ENCODE data around the gene BANF2. TPM values are rescaled to one million over a fixed set of nuclear protein-coding genes. Genes with fewer than 3 reads are reported as not detected.

BANF2 gene
- total RNA-seq, 2 donors from 2014 or later: not detected

DNA sequence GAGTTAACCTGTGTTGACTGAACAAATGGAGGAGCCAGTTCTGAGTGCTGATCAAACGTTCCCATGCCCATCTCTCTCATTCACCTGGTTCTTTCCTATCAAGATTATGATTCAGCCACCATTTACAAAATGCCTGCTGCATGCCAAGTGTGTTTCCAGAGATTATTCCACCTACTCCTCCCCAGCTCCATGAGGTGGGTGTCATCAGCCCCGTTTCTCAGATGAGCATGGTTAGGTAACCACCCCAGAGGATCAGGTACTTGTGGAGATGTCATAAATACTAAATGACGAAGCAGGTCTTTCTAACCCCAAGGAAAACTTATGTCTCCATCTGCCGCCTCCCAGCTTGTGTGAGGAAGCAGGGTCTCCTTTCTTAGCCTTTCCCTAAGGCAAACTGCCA is 2.1 kb downstream of the BANF2 start:
- no peak for DNase-seq
- H3K36me3 ChIP-seq (ENCODE audit: control insufficient read depth, insufficient read depth, low read length): no peaks in the 10 kb centered on the region
- H3K27me3 Mint-ChIP-seq (ENCODE audit: insufficient read depth): no peaks in the 10 kb centered on the region
- no peaks in the 10 kb centered on the region for H3K9me3 Mint-ChIP-seq
- no peaks in the 10 kb centered on the region for H3K9me3 ChIP-seq (ENCODE audit: control insufficient read depth, low read length)
- H3K27me3 ChIP-seq (ENCODE audit: control insufficient read depth, insufficient read depth, low read length, poor library complexity, severe bottlenecking): no peaks in the 10 kb centered on the region
- H3K27ac Mint-ChIP-seq: no peak overlapping the region
- no peaks in the 10 kb centered on the region for H3K4me1 ChIP-seq (ENCODE audit: control insufficient read depth, insufficient read depth, low read length)
- TF ChIP-seq, protein P1, sequence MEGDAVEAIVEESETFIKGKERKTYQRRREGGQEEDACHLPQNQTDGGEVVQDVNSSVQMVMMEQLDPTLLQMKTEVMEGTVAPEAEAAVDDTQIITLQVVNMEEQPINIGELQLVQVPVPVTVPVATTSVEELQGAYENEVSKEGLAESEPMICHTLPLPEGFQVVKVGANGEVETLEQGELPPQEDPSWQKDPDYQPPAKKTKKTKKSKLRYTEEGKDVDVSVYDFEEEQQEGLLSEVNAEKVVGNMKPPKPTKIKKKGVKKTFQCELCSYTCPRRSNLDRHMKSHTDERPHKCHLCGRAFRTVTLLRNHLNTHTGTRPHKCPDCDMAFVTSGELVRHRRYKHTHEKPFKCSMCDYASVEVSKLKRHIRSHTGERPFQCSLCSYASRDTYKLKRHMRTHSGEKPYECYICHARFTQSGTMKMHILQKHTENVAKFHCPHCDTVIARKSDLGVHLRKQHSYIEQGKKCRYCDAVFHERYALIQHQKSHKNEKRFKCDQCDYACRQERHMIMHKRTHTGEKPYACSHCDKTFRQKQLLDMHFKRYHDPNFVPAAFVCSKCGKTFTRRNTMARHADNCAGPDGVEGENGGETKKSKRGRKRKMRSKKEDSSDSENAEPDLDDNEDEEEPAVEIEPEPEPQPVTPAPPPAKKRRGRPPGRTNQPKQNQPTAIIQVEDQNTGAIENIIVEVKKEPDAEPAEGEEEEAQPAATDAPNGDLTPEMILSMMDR (conservative IDR thresholded peaks at IDR 0.05): no peak
- H3K4me1 Mint-ChIP-seq: no peaks in the 10 kb centered on the region
- WGBS, 2 experiments (ENCODE audit: insufficient coverage in 1 of 2, insufficient read length in 1 of 2): 85 to 87% methylated on average over 3 to 4 of the region's 4 CpGs
- H3K9ac ChIP-seq (ENCODE audit: extremely low read depth, low read length, poor library complexity, severe bottlenecking): no peak overlapping the region
- H3K4me3 Mint-ChIP-seq: no peak overlapping the region
- no peaks in the 10 kb centered on the region for H3K36me3 Mint-ChIP-seq (ENCODE audit: low read depth)
- no peak overlapping the region for H3K27ac ChIP-seq (ENCODE audit: low read depth, low read length)
- H3K4me3 ChIP-seq (ENCODE audit: low read length): no peak overlapping the region

DNA sequence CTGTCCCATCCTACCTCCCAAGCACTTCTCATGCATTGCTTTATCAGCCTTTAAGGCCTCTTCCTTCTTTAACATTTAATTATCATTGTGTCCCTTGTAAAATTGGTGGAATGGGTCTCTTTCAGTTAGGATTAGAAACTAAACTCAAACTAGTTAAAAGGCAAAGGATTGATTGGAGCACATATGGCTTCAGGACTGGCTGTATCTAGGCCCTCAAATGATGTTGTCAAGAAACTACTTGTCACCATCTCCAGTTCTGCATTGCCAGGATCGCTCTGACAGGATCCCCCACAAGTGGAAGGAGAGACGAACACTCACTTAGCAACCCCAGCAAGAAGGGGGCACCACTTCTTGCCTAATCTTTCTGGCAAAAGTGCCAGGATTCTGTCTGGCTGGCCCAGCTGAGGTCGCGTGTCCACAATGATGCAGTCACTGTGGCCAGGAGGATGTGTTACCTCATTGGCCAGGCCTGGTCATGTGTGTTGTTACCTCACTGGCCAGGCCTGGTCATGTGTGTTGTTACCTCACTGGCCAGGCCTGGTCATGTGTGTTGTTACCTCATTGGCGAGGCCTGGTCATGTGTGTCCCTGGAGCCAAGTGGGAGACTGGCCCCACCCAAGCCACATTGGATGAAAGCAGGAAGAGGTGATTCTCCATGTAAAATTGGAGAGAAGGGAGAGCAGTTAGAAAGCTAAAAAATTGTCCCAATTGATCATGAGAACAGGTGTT is 5.0 kb downstream of the BANF2 start:
- Histone ChIP-seq H3K4me1 (ENCODE audit: control insufficient read depth, insufficient read depth, low read length) (peaks cover 6% of the 10 kb centered on the region), H3K27me3 (ENCODE audit: control insufficient read depth, insufficient read depth, low read length, poor library complexity, severe bottlenecking) (no peaks in the 10 kb centered on the region), H3K9me3 (ENCODE audit: control insufficient read depth, low read length) (no peaks in the 10 kb centered on the region), H3K9ac (ENCODE audit: extremely low read depth, low read length, poor library complexity, severe bottlenecking) (no peak overlapping the region), H3K36me3 (ENCODE audit: control insufficient read depth, insufficient read depth, low read length) (no peaks in the 10 kb centered on the region), H3K27ac (ENCODE audit: low read depth, low read length) (no peak overlapping the region), H3K4me3 (ENCODE audit: low read length) (no peak overlapping the region)
- Mint-ChIP-seq H3K9me3 (no peaks in the 10 kb centered on the region), H3K36me3 (ENCODE audit: low read depth) (no peaks in the 10 kb centered on the region), H3K27ac (no peak overlapping the region), H3K27me3 (ENCODE audit: insufficient read depth) (no peaks in the 10 kb centered on the region), H3K4me1 (peaks cover 13% of the 10 kb centered on the region), H3K4me3 (no peak overlapping the region)
- 90 to 94% methylated on average over 2 to 5 of the region's 5 CpGs for WGBS, 2 experiments (ENCODE audit: insufficient coverage in 1 of 2, insufficient read length in 1 of 2)
- TF ChIP-seq, protein P1 (conservative IDR thresholded peaks at IDR 0.05): no peak
- no peak for DNase-seq

DNA sequence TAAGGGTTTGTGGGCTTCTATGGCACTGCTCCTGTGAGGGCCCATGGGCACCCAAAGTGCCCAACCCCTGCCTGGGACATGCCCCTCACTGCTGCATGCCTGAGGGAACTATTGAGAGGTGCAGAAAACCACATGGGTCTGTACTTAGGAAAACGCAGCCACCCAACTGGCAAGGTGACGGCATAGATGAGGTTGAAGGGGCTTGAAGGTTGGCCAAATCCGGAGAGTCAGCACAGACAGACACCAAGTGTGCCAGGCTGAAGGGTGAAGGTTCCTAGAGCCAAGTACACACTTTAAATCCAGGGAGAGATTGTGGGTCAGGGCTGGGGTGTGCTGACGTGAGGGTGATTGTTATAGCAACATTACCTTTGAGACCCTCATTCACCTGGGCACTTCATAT is 6.2 kb downstream of the BANF2 start:
- Mint-ChIP-seq H3K27me3 (ENCODE audit: insufficient read depth) (no peaks in the 10 kb centered on the region), H3K9me3 (no peaks in the 10 kb centered on the region), H3K36me3 (ENCODE audit: low read depth) (no peaks in the 10 kb centered on the region), H3K4me3 (no peak overlapping the region), H3K27ac (no peak overlapping the region), H3K4me1 (peaks cover 25% of the 10 kb centered on the region)
- WGBS, 2 experiments (ENCODE audit: insufficient coverage in 1 of 2, insufficient read length in 1 of 2): 85 to 87% methylated on average over 4 of the region's 4 CpGs
- H3K9ac ChIP-seq (ENCODE audit: extremely low read depth, low read length, poor library complexity, severe bottlenecking): no peak overlapping the region
- no peaks in the 10 kb centered on the region for H3K27me3 ChIP-seq (ENCODE audit: control insufficient read depth, insufficient read depth, low read length, poor library complexity, severe bottlenecking)
- peaks cover 16% of the 10 kb centered on the region for H3K4me1 ChIP-seq (ENCODE audit: control insufficient read depth, insufficient read depth, low read length)
- no peaks in the 10 kb centered on the region for H3K36me3 ChIP-seq (ENCODE audit: control insufficient read depth, insufficient read depth, low read length)
- H3K4me3 ChIP-seq (ENCODE audit: low read length): no peak overlapping the region
- no peaks in the 10 kb centered on the region for H3K9me3 ChIP-seq (ENCODE audit: control insufficient read depth, low read length)
- no peak for DNase-seq
- TF ChIP-seq, protein P1 (conservative IDR thresholded peaks at IDR 0.05): no peak
- H3K27ac ChIP-seq (ENCODE audit: low read depth, low read length): no peak overlapping the region

Measured in endodermal cell (in vitro differentiated cells).